ENCODE measurements around the gene PLCG1. TPM values are rescaled to one million over a fixed set of nuclear protein-coding genes. Genes with fewer than 3 reads are reported as not detected.

PLCG1 gene
- total and polyA plus RNA-seq, 9 of the 15 experiments (the other 6 are each of a cell fraction or from before 2014, with no cell fraction given), result 1.7 to 67.0 (median 34.8) TPM

DNA sequence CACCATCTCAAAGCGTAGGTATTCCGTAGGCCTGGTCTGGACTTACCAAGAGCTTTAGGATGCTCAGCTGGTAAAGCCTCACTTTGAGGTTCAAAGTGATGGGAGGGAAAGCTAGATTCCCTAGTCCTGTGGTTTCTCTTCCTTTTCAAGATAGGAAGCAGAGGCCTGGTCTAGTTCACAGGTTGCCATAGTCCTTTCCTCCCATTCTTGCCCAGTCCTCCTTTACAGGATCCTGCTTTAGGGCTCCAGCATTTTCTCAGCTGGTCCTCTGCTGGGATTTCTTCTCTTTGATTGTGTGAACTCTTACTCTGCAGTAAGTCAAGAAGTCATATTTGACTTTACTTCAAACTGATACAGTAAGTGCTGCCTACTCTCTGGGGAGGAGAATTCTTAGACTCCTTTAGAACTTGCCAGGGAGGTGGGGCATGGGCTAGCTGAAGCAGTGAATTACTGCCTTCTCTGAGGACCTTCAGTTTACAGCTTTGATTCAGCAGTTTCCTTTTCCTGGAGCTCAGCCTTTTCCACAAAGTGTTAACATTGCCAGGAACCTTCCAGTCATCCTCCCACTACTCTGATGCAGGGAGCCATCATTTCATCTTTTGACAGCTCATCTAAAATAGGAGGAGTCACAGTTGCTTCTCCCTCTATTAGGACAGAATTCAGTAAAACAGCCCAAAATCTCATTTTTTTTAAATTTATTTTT, 42.8 kb upstream of the PLCG1 start (continued):
- TF ChIP-seq, protein P1, sequence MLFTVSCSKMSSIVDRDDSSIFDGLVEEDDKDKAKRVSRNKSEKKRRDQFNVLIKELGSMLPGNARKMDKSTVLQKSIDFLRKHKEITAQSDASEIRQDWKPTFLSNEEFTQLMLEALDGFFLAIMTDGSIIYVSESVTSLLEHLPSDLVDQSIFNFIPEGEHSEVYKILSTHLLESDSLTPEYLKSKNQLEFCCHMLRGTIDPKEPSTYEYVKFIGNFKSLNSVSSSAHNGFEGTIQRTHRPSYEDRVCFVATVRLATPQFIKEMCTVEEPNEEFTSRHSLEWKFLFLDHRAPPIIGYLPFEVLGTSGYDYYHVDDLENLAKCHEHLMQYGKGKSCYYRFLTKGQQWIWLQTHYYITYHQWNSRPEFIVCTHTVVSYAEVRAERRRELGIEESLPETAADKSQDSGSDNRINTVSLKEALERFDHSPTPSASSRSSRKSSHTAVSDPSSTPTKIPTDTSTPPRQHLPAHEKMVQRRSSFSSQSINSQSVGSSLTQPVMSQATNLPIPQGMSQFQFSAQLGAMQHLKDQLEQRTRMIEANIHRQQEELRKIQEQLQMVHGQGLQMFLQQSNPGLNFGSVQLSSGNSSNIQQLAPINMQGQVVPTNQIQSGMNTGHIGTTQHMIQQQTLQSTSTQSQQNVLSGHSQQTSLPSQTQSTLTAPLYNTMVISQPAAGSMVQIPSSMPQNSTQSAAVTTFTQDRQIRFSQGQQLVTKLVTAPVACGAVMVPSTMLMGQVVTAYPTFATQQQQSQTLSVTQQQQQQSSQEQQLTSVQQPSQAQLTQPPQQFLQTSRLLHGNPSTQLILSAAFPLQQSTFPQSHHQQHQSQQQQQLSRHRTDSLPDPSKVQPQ (CRISPR knock-in tag; IDR thresholded peaks at IDR 0.05; ENCODE audit: borderline replicate concordance), result no peak
- TF ChIP-seq, protein P2, sequence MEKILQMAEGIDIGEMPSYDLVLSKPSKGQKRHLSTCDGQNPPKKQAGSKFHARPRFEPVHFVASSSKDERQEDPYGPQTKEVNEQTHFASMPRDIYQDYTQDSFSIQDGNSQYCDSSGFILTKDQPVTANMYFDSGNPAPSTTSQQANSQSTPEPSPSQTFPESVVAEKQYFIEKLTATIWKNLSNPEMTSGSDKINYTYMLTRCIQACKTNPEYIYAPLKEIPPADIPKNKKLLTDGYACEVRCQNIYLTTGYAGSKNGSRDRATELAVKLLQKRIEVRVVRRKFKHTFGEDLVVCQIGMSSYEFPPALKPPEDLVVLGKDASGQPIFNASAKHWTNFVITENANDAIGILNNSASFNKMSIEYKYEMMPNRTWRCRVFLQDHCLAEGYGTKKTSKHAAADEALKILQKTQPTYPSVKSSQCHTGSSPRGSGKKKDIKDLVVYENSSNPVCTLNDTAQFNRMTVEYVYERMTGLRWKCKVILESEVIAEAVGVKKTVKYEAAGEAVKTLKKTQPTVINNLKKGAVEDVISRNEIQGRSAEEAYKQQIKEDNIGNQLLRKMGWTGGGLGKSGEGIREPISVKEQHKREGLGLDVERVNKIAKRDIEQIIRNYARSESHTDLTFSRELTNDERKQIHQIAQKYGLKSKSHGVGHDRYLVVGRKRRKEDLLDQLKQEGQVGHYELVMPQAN (IDR thresholded peaks at IDR 0.05; ENCODE audit: borderline replicate concordance), result no peak
- no peak for TF ChIP-seq ZNF668 (CRISPR knock-in tag; IDR thresholded peaks at IDR 0.05)
